GM04504 (cell line): ENCODE results near the gene PON1.
A peak's percentile ranks its signal among the peaks of the same experiment; 100 is the strongest.

Source experiments
- DNase-seq: peaks from one replicate; pipeline ENCODE4 v3.0.0-alpha.2; 2012; ENCODE audit warnings: low read depth

Gene PON1

GRCh38 chr7:95324431-95324830 lies at the start of gene PON1:
TSS of gene PON1 (minus strand) at chr7:95324532. CDS start at chr7:95324475, 57 bp downstream.
- DNase-seq, result no peak

- no peak for DNase-seq
These were observed 49.0 kb upstream of the PON1 start for GRCh38 chr7:95373323-95373722.

GRCh38 chr7:95368235-95368634 lies 43.9 kb upstream of the PON1 start:
- no peak for DNase-seq

- DNase-seq, result no peak
These were observed 43.3 kb upstream of the PON1 start for GRCh38 chr7:95367606-95368005.

GRCh38 chr7:95365151-95365550 lies 40.8 kb upstream of the PON1 start:
- no peak for DNase-seq

- DNase-seq, result no peak
These were observed 33.3 kb upstream of the PON1 start for GRCh38 chr7:95357623-95358022.

- no peak for DNase-seq
These were observed 18.4 kb upstream of the PON1 start for GRCh38 chr7:95342642-95343307.

- DNase-seq, result no peak
These were observed 17.7 kb upstream of the PON1 start for GRCh38 chr7:95342029-95342428.

- no peak for DNase-seq
These were observed 16.2 kb upstream of the PON1 start for GRCh38 chr7:95340491-95340890.

GRCh38 chr7:95338832-95339231 lies 14.5 kb upstream of the PON1 start:
- DNase-seq, result no peak

- DNase-seq, result peak; percentile 36
These were observed 10.8 kb upstream of the PON1 start for GRCh38 chr7:95335093-95335492.

- DNase-seq, result no peak
These were observed 10.1 kb upstream of the PON1 start for GRCh38 chr7:95334447-95334846.

- DNase-seq, result no peak
These were observed 6.6 kb upstream of the PON1 start for GRCh38 chr7:95330961-95331337.

GRCh38 chr7:95330204-95330960 lies 6.0 kb upstream of the PON1 start:
- no peak for DNase-seq

- no peak for DNase-seq
These were observed 3.0 kb upstream of the PON1 start for GRCh38 chr7:95327356-95327755.

GRCh38 chr7:95323410-95324129 lies 762 bp downstream of the PON1 start:
- DNase-seq, result no peak

- DNase-seq, result no peak
These were observed 1.5 kb downstream of the PON1 start for GRCh38 chr7:95322854-95323253.

GRCh38 chr7:95322396-95322795 lies 1.9 kb downstream of the PON1 start:
- DNase-seq, result no peak

- DNase-seq, result no peak
These were observed 2.6 kb downstream of the PON1 start for GRCh38 chr7:95321720-95322119.

- no peak for DNase-seq
These were observed 3.7 kb downstream of the PON1 start for GRCh38 chr7:95320651-95321050.

- DNase-seq, result no peak
These were observed 4.8 kb downstream of the PON1 start for GRCh38 chr7:95319570-95319969.

GRCh38 chr7:95318501-95319100 lies 5.7 kb downstream of the PON1 start:
- DNase-seq, result no peak

- no peak for DNase-seq
These were observed 6.4 kb downstream of the PON1 start for GRCh38 chr7:95317966-95318365.
